Right ventricle myocardium inferior (tissue), 1 donor: Measurements from ENCODE around the gene SEPHS1. TPM values are rescaled to one million over a fixed set of nuclear protein-coding genes. Genes with fewer than 3 reads are reported as not detected.

ENCODE experiments used
- ATAC-seq: fragments of 200-7000 bp; cut with Tn5 transposase; one replicate; pipeline ENCODE4 v1.9.1; 2020; ENCODE audit warnings: mild to moderate bottlenecking, moderate library complexity
- DNase-seq: peaks from one replicate; pipeline ENCODE4 v3.0.0; 2021; ENCODE audit errors: missing footprints
- intact Hi-C: fragments of 100-400 bp; cut with DNase I; formaldehyde crosslinking; loops from one replicate; pipeline ENCODE4 v1.11.0; 2022
- total RNA-seq: library from RNA; stranded (reverse); fragmentation: NEBNext Ultra II Directional; extraction: Animal tissue kit (Norgen Biotek cat#: 25700); gene quantifications from one replicate; pipeline ENCODE4 v1.2.1, GENCODE V29; 2021
- donor health status: DM: no; HTN: yes; CAD: no; lungs with severe emphysema.

The SEPHS1 gene
- total RNA-seq, 1 donor from 2014 or later, result 30.3 TPM

DNA sequence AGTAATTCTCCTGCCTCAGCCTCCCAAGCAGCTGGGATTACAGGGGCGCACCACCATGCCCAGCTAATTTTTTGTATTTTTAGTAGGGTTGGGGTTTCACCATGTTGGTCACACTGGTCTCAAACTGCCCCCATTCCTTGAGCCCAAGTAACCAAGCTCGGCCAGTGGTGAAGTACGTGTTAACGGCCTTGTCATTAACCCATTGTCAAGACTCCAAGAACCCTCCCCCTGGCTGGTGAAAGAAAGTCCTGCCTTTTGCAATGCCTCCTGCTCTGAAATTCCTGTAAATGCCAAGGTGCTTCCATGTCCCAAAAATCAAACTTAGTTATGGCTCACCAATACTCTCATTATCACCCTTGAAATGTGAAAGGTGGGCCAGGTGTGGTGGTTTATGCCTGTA, 18.8 kb upstream of the SEPHS1 start:
- intact Hi-C loops, result no loop called here
- DNase-seq (no peak), ATAC-seq (no peak)

GRCh38 chr10:13365831-13366230, 17.7 kb upstream of the SEPHS1 start:
- no peak for ATAC-seq
- intact Hi-C loops, result no loop called here

GRCh38 chr10:13365243-13365642, 17.1 kb upstream of the SEPHS1 start:
- no peak for ATAC-seq
- intact Hi-C loops, result no loop called here
- no peak for DNase-seq

More at GRCh38 chr10:13365831-13366230, 17.7 kb upstream of the SEPHS1 start:
- no peak for DNase-seq

- intact Hi-C loops, result no loop called here
- no peak for ATAC-seq
These were observed 12.5 kb upstream of the SEPHS1 start for GRCh38 chr10:13360587-13360986.

GRCh38 chr10:13356392-13356791, 8.3 kb upstream of the SEPHS1 start:
- no peak for ATAC-seq
- intact Hi-C loops, result no loop called here
- DNase-seq, result no peak

More at GRCh38 chr10:13360587-13360986, 12.5 kb upstream of the SEPHS1 start:
- no peak for DNase-seq

DNA sequence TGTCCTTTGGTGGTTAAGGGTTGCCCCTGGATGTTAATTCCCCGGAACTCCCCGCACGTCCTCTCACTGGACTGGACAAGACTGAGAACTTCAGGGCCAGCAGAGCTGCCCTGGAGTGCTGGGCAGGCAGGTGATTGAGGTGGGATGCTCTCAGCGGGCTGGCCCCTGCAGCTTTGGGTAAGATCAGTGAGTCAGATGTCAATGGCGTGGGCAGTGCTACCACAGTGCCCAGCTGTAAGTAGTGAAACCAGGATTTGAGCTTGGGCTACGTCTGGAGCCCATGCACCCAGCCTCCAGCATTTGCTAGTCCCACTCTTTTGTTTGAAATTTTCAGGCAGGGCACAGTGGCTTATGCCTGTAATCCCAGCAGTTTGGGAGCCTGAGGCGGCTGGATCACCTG, 6.7 kb upstream of the SEPHS1 start:
- no peak for DNase-seq
- ATAC-seq, result no peak
- intact Hi-C loops, result no loop called here

DNA sequence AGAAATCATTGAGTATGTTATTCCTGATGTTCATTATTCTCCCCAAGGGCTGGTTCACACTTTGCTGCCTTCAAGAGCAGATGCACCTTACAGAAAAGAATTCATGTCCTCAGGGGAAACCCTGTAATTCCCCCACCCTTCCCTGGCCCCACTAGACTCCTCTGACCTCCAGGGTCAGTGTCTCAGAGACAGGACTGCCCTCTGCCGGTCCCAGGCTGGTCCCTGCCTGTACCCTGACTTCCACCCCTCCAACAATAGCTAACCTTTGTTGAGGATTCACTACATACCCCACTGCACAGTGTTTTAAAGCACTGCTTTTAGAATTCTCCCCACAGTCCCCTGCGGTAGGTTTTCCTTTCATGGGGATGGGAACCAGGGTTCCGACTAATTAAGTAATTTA, 4.4 kb upstream of the SEPHS1 start:
- ATAC-seq, result no peak
- intact Hi-C loops, result no loop called here
- DNase-seq, result no peak

- ATAC-seq (no peak), DNase-seq (no peak)
- intact Hi-C loops, result no loop called here
These were observed 3.3 kb upstream of the SEPHS1 start for GRCh38 chr10:13351340-13351915.

- intact Hi-C loops, result no loop called here
- DNase-seq (no peak), ATAC-seq (peak; percentile 38)
These were observed 1.6 kb upstream of the SEPHS1 start for GRCh38 chr10:13349463-13350274.

- DNase-seq (peak; percentile 91), ATAC-seq (peak; percentile 78)
- intact Hi-C loops, result loop anchor here (2.0 kb wide), 1 partner anchor 43 kb away; no protein-coding TSS in a partner anchor
These were observed 465 bp downstream of the SEPHS1 start for GRCh38 chr10:13347500-13348156.

DNA sequence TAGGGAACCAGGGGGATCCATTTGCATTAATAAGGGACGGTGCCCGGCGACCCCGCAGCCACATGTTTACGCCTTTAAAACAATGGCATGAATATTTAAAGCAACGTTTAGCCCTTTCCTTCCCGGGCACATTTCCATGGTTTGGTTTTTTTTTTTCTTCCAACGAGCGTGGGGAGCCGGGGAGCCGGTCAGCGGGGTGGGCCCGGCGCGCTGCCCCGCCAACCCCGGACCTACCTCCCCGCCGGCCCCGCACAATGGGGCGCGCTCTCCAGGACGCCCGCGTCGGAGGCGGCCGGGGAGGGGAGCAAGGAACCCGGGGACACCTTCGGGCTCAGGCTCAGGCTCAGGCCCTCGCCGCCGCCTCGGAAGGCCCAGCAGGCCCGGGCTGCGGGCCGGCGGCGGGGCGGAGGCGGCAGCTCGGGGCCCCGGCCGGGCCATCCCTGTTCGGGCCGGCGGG, 1.0 kb downstream of the SEPHS1 start:
- intact Hi-C loops, result loop anchor here (2.0 kb wide), 1 partner anchor 42 kb away; no protein-coding TSS in a partner anchor
- no peak for DNase-seq

DNA sequence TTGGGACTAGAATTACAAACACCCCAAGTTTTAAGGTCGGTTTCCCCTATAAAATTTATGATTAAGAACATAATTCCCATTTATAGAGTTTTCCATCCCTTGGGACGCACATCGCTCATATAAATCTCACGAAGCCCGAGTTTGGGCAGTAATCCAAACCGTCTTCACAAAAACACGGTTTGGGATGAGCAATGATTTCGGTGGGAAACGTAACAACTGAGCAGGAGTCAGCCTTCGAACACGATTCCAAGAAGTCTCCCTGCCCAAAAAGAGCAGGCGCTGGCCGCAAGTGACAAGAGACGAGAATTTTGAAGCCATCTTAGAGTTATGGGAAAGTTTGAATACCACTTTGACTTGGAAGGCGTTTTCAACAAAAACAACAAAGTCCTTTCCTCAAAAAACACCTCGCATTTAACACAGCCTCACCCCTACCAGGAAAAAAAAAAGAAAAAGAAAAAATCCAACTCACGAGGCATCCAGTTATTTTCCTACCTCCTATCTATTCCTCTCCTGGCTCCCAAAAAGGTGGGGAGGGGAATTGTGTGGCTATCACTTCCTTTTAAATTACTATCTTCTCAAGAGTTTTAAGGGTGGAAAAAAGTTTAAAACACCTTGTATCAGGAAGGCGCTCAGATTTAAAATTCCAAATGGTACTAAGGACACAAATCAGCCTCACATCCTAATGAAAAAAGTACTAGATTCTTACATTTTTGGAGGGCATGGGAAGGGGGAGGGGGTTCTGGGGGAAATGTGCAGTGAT, 1.6 kb downstream of the SEPHS1 start:
- DNase-seq, result no peak
- no peak for ATAC-seq
- intact Hi-C loops, result loop anchor here (2.0 kb wide), 1 partner anchor 42 kb away; no protein-coding TSS in a partner anchor

More for the DNA sequence above, 1.0 kb downstream of the SEPHS1 start:
- ATAC-seq, result peak; percentile 11

DNA sequence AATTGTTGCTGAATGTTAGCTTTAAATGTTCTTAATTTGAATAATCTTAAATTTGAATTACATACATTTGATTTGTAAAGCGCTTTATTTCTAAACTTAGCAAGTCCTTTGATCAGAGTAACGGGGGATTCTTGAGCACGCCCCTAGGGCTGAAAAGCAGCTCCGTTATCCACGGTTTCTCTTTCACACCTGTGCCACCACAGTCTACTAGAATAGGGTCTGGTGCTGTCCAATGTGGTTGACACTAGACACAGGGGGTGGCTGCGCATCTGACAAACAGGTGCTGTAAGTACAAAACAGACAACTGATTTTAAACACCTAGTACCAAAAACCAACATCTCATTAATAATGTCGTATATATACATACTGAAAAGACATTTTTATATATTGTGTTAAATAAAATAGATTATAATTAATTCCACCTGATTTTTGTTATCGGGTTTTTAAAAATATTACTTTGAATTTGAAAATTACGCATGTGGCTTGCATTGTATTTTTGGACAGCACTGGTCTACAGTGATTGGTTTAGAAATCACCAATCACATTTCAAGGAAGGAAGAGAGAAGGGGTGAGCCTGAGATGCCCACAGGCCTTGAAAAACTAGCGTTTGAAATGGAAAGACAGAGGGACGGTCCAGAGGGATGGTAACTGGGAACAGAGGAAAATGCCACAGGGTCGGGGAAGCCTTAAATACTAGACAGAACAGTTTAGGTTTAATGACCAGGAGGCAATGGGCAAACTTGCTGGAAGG, 7.3 kb downstream of the SEPHS1 start:
- DNase-seq, result no peak
- intact Hi-C loops, result no loop called here
- peak; percentile 30 for ATAC-seq

DNA sequence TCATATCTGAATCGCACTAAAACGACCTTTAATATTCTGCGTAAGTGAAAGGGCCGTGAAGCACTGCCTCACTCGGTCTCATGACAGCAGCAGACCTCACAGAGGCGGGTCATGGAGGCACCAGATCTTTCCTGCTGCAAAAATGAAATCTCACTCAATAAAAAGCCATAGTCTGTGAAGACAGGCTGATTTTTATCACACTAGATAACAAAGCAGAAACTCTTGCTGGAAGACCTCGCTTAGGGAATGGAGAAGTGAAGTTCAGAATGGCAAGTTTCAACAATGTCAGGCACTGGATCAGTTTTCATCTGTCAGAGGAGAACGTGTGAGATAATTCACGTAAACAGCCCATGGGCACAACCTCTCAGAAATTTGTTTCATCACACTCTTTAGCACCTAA, 8.0 kb downstream of the SEPHS1 start:
- no peak for DNase-seq
- peak; percentile 56 for ATAC-seq
- intact Hi-C loops, result no loop called here

- DNase-seq, result no peak
- ATAC-seq, result peak; percentile 52
- intact Hi-C loops, result no loop called here
These were observed 9.5 kb downstream of the SEPHS1 start for GRCh38 chr10:13338390-13339110.

DNA sequence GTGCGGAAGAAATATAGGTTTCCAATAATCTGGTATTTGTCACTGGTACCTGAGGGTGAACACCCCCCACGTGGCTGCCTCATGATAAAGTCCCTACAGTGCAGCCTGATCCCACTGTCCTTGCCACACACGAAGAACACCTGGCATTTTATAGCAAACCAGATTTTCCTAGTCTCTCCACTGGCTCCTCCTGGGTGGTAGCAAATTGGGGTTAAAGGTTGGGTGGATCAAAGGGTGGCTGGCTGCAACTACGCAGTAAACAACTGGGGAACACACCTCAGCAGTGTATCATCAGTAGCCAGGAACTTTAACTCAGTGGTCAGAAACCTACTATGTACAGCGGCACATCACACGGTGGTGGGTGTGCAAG, 10.3 kb downstream of the SEPHS1 start:
- intact Hi-C loops, result no loop called here
- ATAC-seq, result no peak
- DNase-seq, result no peak

DNA sequence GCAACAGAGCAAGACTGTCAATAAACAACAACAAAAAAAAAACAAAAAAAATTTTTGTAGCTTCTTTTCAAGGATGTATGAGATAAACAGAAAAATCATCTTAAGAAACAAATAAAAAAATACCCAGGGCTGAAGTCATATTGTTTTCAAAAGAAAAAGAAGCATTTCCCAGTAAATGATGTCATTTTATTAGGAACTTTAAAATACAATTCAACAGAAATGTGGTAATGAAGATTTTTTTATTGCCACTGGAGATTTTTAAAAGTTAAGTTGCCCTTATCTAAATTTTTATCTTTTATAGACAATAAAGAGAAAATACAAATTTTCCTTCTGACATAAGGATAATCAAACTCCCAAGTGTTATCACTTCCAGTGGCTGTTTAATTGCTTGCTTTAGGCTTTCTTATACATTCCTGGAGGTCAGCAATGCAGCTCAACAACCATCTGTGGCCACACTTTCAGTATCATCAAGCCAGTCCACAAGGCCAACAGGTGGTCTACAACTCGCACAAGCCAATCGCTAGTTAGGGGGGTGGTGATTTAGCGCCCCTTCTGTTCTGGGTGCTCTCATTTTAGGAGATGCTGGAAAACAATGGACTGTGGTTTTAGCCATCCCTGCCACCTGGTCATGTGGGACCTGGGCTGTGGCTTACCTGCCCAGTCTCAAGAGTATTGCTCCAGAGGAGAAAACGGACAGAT, 10.8 kb downstream of the SEPHS1 start:
- ATAC-seq, result no peak
- no peak for DNase-seq
- intact Hi-C loops, result no loop called here
